ENCODE results near the gene C3orf52.
A peak's percentile ranks its signal among the peaks of the same experiment; 100 is the strongest.

GRCh38 chr3:112042842-112043280, 43.3 kb upstream of the C3orf52 start:
- TF ChIP-seq, protein P1, sequence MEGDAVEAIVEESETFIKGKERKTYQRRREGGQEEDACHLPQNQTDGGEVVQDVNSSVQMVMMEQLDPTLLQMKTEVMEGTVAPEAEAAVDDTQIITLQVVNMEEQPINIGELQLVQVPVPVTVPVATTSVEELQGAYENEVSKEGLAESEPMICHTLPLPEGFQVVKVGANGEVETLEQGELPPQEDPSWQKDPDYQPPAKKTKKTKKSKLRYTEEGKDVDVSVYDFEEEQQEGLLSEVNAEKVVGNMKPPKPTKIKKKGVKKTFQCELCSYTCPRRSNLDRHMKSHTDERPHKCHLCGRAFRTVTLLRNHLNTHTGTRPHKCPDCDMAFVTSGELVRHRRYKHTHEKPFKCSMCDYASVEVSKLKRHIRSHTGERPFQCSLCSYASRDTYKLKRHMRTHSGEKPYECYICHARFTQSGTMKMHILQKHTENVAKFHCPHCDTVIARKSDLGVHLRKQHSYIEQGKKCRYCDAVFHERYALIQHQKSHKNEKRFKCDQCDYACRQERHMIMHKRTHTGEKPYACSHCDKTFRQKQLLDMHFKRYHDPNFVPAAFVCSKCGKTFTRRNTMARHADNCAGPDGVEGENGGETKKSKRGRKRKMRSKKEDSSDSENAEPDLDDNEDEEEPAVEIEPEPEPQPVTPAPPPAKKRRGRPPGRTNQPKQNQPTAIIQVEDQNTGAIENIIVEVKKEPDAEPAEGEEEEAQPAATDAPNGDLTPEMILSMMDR (IDR thresholded peaks at IDR 0.05), result no peak
- peak in 1 of 3 donors; percentile 72 for TF ChIP-seq POLR2AphosphoS5 (IDR thresholded peaks at IDR 0.05)
